Cerebellar nuclear complex (tissue), 1 donor: ENCODE results near the gene SAG.

Source experiments
- DNase-seq, 2 experiments: peaks; one replicate each; lab custom pipeline; 2025; lab: John Stamatoyannopoulos, UW

The SAG gene

GRCh38 chr2:233307565-233307964 is at the start of gene SAG:
SAG (plus strand) TSS chr2:233307816; CDS start chr2:233309190, 1,374 bp downstream.
- DNase-seq = no peak

- DNase-seq = no peak
Measured at GRCh38 chr2:233258211-233258610, 49.4 kb upstream of the SAG start.

GRCh38 chr2:233259730-233260129 is 47.9 kb upstream of the SAG start:
- no peak for DNase-seq

GRCh38 chr2:233260661-233261060 is 47.0 kb upstream of the SAG start:
- DNase-seq = no peak

- DNase-seq = no peak
Measured at GRCh38 chr2:233261819-233262555, 45.6 kb upstream of the SAG start.

GRCh38 chr2:233262562-233262961 is 45.1 kb upstream of the SAG start:
- DNase-seq = no peak

DNA sequence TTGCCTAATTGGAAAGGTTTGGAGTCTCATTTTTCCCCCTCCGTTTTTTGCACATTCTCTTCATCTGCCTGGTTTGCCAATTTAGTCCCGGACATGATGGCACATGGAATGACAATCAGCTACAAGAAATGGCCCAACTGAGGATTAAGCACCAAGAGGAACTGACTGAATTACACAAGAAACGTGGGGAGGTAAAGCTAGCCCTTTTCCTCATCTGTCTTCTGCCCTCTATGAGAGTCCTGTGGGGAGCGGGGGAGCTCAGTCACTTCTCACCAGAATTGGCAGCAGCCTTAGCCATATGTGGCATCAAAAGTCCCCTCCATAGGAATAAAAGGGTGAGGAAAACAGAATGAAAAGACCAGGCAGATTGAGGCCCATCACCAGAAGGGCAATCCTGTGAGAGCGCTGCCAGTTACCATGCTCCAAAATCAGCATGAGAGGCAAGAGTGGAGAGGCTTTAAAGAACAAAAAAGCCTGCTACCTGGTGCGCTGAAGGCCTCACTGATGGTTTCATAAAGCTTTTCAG is 44.5 kb upstream of the SAG start:
- DNase-seq = no peak

- DNase-seq = no peak
Measured at GRCh38 chr2:233264667-233265066, 42.9 kb upstream of the SAG start.

DNA sequence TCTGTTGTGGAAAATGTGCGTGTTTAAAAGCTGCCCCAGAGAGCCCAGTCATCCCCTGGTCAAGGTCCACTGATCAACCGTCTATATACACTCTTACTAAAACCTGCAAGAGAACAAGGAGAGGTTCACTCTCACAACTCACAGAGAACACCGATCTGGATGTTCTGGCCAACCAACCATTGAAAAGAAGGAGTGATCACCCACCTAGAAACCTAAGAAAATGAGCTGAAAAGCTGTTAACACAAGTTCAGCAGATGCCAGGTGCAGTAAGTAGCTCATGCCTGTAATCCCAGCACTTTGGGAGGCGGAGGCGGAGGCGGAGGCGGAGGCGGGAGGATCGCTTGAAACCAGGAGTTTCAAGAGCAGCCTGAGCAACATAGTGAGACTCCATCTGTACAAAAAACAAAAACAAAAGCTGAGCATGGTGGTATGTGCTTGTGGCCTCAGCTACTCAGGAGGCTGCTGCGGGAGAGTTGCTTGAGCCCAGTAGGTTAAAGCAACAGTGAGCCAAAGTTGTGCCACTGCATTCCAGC is 41.7 kb upstream of the SAG start:
- DNase-seq = no peak

- no peak for DNase-seq
Measured at GRCh38 chr2:233266481-233266880, 41.1 kb upstream of the SAG start.

- no peak for DNase-seq
Measured at GRCh38 chr2:233267516-233268245, 39.9 kb upstream of the SAG start.

GRCh38 chr2:233270366-233270765 is 37.2 kb upstream of the SAG start:
- DNase-seq = no peak

- no peak for DNase-seq
Measured at GRCh38 chr2:233270951-233271350, 36.7 kb upstream of the SAG start.

DNA sequence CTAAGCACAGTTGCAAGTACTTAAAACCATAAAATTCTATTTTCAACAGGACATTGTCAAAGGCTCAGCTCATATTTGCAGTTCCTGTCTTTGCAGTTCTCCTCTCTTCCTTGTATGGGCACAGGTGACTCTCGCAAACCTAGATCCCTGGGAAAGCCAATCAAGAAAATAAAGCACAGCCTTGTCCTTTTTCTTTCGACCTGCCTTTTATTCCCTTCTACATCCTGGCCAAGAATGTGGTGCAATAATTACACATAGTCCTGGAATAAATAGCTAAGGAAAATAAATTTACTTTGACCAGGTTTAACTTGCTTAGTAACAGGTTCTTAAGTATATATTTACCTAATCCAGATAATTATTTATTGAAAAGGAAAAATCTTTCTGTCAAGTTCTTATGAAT is 35.9 kb upstream of the SAG start:
- DNase-seq = no peak

- no peak for DNase-seq
Measured at GRCh38 chr2:233273120-233273519, 34.5 kb upstream of the SAG start.

DNA sequence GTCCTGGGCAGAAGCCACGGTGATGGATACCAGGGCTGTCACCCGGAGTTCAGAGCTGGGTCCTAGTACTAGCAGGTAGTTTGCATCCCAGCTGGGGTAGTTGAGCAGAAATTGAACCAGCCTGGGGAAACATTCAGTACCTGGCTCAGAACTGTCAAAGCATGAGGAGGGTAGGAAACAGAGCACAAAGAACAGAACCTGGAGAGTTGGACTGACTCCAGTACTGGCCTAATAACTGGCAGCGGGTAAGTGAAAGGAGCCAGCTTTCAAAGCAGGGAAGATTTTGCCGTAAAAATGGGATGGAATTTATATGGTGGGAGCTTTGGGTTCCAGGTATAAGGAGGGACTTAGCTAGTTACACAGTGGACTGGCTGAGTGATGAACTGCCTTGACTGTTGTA is 32.4 kb upstream of the SAG start:
- no peak for DNase-seq

GRCh38 chr2:233278921-233279320 is 28.7 kb upstream of the SAG start:
- no peak for DNase-seq

DNA sequence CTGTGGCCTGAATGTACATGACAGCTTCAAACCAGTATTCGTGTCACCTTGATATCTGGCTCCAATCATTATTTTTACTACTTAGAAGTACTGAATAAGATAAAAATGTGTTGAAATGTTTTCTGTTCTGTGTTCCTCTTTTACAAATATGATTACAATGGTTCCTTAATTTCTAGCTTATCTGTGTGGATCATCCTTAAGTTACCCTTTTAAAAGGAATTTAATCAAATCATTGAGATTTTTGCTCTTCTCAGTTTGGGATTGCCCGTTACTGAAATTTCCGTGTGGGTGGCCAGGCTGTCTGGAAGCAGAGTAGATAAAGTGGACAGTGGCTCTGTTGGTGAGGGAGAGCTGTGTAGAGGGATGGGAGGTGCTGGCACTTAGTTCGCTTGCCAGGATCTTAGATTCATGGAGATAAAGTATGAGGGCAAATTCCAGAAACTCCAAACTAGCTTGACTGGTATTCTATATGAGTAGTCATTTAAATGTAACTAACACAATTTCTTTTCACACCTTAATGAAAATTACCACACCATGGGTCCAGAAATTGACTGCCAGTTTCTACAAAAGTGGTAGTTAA is 27.4 kb upstream of the SAG start:
- DNase-seq = no peak

GRCh38 chr2:233281553-233281952 is 26.1 kb upstream of the SAG start:
- no peak for DNase-seq

- DNase-seq = no peak
Measured at GRCh38 chr2:233281992-233282603, 25.5 kb upstream of the SAG start.

DNA sequence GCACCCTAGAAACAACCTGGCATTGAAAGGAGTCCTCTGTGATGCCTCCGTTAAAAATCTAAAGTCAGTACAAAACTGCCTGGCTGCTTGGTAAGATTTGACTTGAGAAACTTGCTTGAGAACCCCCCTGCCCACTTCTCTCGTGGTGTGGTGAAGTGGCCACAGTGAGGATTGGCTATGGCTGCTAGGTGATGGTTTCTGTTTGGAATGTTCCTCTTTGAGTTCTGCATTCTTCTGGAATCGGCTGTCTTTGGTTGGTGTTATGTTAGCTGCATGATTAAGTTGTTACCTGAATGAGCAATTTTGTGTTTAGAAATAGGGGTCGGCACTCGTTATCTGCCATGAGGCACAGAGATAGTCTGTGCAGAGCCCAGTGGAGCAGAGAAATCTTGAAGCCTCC is 21.7 kb upstream of the SAG start:
- no peak for DNase-seq

DNA sequence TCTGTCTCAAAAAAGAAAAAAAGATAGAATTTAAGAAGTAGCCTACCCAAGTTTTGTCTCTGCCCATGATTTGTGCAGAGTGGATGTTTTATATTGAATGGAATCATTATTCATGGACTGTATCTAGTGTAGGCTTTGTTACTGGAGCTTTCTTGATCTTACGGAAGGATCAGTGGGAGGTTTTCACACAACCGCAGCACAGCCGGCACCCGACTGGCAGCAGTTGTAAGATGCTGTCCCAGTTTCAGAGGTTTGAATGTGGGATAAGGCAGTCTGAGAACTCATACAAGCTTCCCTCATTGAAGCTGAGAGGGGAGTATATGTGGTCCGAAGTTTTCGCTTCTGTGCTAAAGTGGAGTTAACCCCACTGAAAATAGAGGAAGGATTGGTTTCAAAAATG is 19.7 kb upstream of the SAG start:
- no peak for DNase-seq
